Measurements from ENCODE around the gene WDR64. TPM values are rescaled to one million over a fixed set of nuclear protein-coding genes. Genes with fewer than 3 reads are reported as not detected.

Gene WDR64
- total and polyA plus RNA-seq, 11 donors, result not detected

- no peaks in the 10 kb centered on the region for H3K4me1 ChIP-seq
- H3K4me3 ChIP-seq, result no peak overlapping the region
- TF ChIP-seq POLR2A (IDR thresholded peaks at IDR 0.05) (no peak), CTCF (IDR thresholded peaks at IDR 0.05) (no peak)
- H3K27ac ChIP-seq, result no peak overlapping the region
- H3K9me3 ChIP-seq, result no peaks in the 10 kb centered on the region
- H3K27me3 ChIP-seq, result no peaks in the 10 kb centered on the region
- H3K36me3 ChIP-seq, result no peaks in the 10 kb centered on the region
- intact Hi-C loops (cut with DNase I), result no loop called here
- DNase-seq, result no peak
- no peak for ATAC-seq
- 75 to 87% (median 79%) methylated on average over 2 of the region's 2 CpGs for WGBS, 4 donors
Measured at GRCh38 chr1:241771117-241771516, 119.0 kb downstream of the WDR64 start.

- ATAC-seq (no peak), DNase-seq (no peak)
- Histone ChIP-seq H3K27ac (no peak overlapping the region), H3K4me1 (no peaks in the 10 kb centered on the region), H3K36me3 (no peaks in the 10 kb centered on the region), H3K27me3 (no peaks in the 10 kb centered on the region), H3K9me3 (no peaks in the 10 kb centered on the region), H3K4me3 (no peak overlapping the region)
- intact Hi-C loops (cut with DNase I), result no loop called here
- 89 to 96% (median 91%) methylated on average over 4 of the region's 4 CpGs for WGBS, 4 donors
- TF ChIP-seq POLR2A (IDR thresholded peaks at IDR 0.05), result no peak
- no peak for TF ChIP-seq CTCF (IDR thresholded peaks at IDR 0.05)
Measured at GRCh38 chr1:241772932-241773500, 120.9 kb downstream of the WDR64 start.

GRCh38 chr1:241773991-241774390 lies 121.9 kb downstream of the WDR64 start:
- H3K27me3 ChIP-seq, result no peaks in the 10 kb centered on the region
- DNase-seq, result no peak
- WGBS, 4 donors, result 25 to 37% (median 33%) methylated on average over 4 of the region's 4 CpGs

GRCh38 chr1:241775021-241775420 lies 122.9 kb downstream of the WDR64 start:
- intact Hi-C loops (cut with DNase I), result no loop called here
- no peaks in the 10 kb centered on the region for H3K27me3 ChIP-seq
- TF ChIP-seq CTCF (IDR thresholded peaks at IDR 0.05) (no peak), POLR2A (IDR thresholded peaks at IDR 0.05) (no peak)
- ATAC-seq, result no peak
- H3K4me1 ChIP-seq, result no peaks in the 10 kb centered on the region
- H3K36me3 ChIP-seq, result no peaks in the 10 kb centered on the region
- no peak overlapping the region for H3K27ac ChIP-seq
- no peaks in the 10 kb centered on the region for H3K9me3 ChIP-seq
- no peak for DNase-seq
- no peak overlapping the region for H3K4me3 ChIP-seq
- WGBS, 4 donors, result 81 to 89% (median 85%) methylated on average over 2 of the region's 2 CpGs

More at GRCh38 chr1:241773991-241774390, 121.9 kb downstream of the WDR64 start:
- no peak for ATAC-seq
- Histone ChIP-seq H3K4me3 (no peak overlapping the region), H3K36me3 (no peaks in the 10 kb centered on the region), H3K9me3 (no peaks in the 10 kb centered on the region), H3K27ac (no peak overlapping the region), H3K4me1 (no peaks in the 10 kb centered on the region)
- intact Hi-C loops (cut with DNase I), result no loop called here
- TF ChIP-seq POLR2A (IDR thresholded peaks at IDR 0.05), result no peak
- no peak for TF ChIP-seq CTCF (IDR thresholded peaks at IDR 0.05)

Measured in heart left ventricle (tissue), 16 donors.